Right lobe of liver (tissue), 6 donors: ENCODE data around the gene SVOPL. TPM values are rescaled to one million over a fixed set of nuclear protein-coding genes. Genes with fewer than 3 reads are reported as not detected.

Experiments used
- ATAC-seq, 4 donors: fragments of 200-7000 bp; cut with Tn5 transposase; one replicate each; pipeline ENCODE4 v1.9.1; 2020; ENCODE audit warnings: mild to moderate bottlenecking in 4 of 4, moderate library complexity in 4 of 4
- DNase-seq, 3 donors: peaks; one replicate each; pipeline ENCODE4 v3.0.0-alpha.2; 2020
- H3K27ac ChIP-seq, 3 donors: fragments of 200-600 bp; one replicate each; pipeline ENCODE4 v1.8.0; 2022
- H3K27me3 ChIP-seq, 2 donors: fragments of 200-600 bp; one replicate each; pipeline ENCODE4 v1.8.0; 2022
- H3K36me3 ChIP-seq, 4 donors: fragments of 200-600 bp; sonication (generic) in 1 of 4; one replicate each; pipeline versions ENCODE4 v1.5.1 to v1.8.0; 2017 to 2022; ENCODE audit warnings: control low read depth in 1 of 4
- H3K4me1 ChIP-seq, 4 donors: fragments of 200-600 bp; sonication (generic) in 1 of 4; one replicate each; pipeline versions ENCODE4 v1.5.1 to v1.8.0; 2017 to 2022; ENCODE audit warnings: control low read depth in 1 of 4
- H3K4me3 ChIP-seq, 3 donors: fragments of 200-600 bp; one replicate each; pipeline ENCODE4 v1.8.0; 2022
- H3K9me3 ChIP-seq, 4 donors: fragments of 200-600 bp; sonication (generic) in 1 of 4; one replicate each; pipeline versions ENCODE4 v1.5.1 to v1.8.0; 2017 to 2022; ENCODE audit warnings: control low read depth in 1 of 4
- POLR2A ChIP-seq: fragments of 450-650 bp; IDR thresholded peaks from one replicate; pipeline ENCODE4 v1.6.1; 2017; ENCODE audit warnings: antibody characterized with exemption, mild to moderate bottlenecking
- WGBS: methylation state at CpG from one replicate; pipeline ENCODE4 v1.1.6; 2018; ENCODE audit warnings: low coverage, low lambda C conversion rate; ENCODE audit not compliant: insufficient coverage; ENCODE audit errors: missing lambda C conversion rate; 5-methylcytosine and 5-hydroxymethylcytosine counted together
- intact Hi-C, 2 donors: fragments of 100-400 bp; cut with DNase I; formaldehyde crosslinking; loops; one replicate each; pipeline versions ENCODE4 v1.11.2 to v1.14.1; 2022
- total RNA-seq, 6 experiments: library from RNA; depleted of rRNA in 2 of 6; stranded (reverse); fragments of >200 nt in 2 of 6; fragmentation: NEBNext Ultra II Directional in 3 of 6; extraction: Animal tissue kit (Norgen Biotek cat#: 25700) in 3 of 6; gene quantifications; one replicate each; pipeline versions ENCODE4 v1.1.0 to v1.2.4, GENCODE V29; 2016 to 2023
- TF ChIP-seq, protein P1 (sequence below), 4 donors: fragments of 200-600 bp in 3 of 4; fragments of 450-650 bp in 1 of 4; IDR thresholded peaks; one replicate each; pipeline versions ENCODE4 v1.5.1 to v1.8.0; 2016 to 2022; ENCODE audit warnings: antibody characterized with exemption in 4 of 4, mild to moderate bottlenecking in 2 of 4
- donor health status: DM: no; HTN: yes; CAD: no.
- donor health status: DM: no; HTN: no; CAD: no.
- donor health status: DM: no; HTN: no; CAD: no.
- donor health status: DM: no; HTN: yes; CAD: no.
- donor health status: DM: no; HTN: yes; CAD: no.

Gene SVOPL
- total RNA-seq, 6 experiments from 2014 or later = not detected

DNA sequence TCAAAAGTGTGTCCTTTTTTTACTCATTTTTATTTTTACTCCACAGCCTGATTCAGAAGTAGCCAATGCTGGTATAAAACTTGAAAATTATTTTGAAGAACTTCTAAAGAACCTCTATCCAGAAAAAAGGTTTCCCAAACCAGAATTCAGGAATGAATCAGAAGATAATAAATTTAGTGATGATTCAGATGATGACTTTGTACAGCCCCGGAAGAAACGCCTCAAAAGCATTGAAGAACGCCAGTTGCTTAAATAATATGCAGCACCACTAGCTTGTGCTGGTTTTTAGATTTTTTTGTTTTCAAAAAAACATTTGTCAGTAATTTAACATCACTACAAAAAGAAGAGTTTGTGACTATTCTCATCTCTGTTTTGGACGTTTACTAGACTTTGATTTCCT is 116.5 kb downstream of the SVOPL start:
- ATAC-seq = no peak
- Histone ChIP-seq H3K27me3 (no peaks in the 10 kb centered on the region), H3K27ac (no peak overlapping the region), H3K9me3 (no peaks in the 10 kb centered on the region), H3K4me3 (no peak overlapping the region), H3K36me3 (peaks cover 0 to 48% (median 18%) of the 10 kb centered on the region in 4 donors), H3K4me1 (no peaks in the 10 kb centered on the region)
- no peak for DNase-seq
- WGBS = 76% methylated on average over 4 of the region's 4 CpGs
- intact Hi-C loops = no loop called here
- TF ChIP-seq, protein P1, sequence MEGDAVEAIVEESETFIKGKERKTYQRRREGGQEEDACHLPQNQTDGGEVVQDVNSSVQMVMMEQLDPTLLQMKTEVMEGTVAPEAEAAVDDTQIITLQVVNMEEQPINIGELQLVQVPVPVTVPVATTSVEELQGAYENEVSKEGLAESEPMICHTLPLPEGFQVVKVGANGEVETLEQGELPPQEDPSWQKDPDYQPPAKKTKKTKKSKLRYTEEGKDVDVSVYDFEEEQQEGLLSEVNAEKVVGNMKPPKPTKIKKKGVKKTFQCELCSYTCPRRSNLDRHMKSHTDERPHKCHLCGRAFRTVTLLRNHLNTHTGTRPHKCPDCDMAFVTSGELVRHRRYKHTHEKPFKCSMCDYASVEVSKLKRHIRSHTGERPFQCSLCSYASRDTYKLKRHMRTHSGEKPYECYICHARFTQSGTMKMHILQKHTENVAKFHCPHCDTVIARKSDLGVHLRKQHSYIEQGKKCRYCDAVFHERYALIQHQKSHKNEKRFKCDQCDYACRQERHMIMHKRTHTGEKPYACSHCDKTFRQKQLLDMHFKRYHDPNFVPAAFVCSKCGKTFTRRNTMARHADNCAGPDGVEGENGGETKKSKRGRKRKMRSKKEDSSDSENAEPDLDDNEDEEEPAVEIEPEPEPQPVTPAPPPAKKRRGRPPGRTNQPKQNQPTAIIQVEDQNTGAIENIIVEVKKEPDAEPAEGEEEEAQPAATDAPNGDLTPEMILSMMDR (IDR thresholded peaks at IDR 0.05) = no peak
- TF ChIP-seq POLR2A = no peak

DNA sequence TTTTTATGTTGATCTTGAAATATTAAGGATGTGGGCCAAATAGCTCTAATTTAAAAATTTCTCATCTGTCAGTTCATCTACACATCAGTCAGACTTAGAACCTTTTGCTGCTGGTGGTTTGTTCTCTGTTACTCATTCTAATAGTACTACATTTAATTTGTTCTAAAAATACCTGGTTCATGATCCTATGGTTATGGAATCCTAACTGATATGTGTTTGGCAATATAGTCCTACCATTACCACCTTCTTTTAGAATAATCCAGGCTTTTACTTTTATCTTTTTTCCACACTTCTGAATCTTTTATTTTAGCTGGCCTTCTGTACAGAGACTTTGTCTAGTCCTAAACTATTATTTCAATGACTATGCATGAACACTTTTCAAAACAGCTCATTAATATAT is 116.9 kb downstream of the SVOPL start:
- Histone ChIP-seq H3K4me3 (no peak overlapping the region), H3K27ac (no peak overlapping the region), H3K9me3 (no peaks in the 10 kb centered on the region), H3K4me1 (no peaks in the 10 kb centered on the region), H3K36me3 (peaks cover 0 to 52% (median 20%) of the 10 kb centered on the region in 4 donors), H3K27me3 (no peaks in the 10 kb centered on the region)
- ATAC-seq (no peak), DNase-seq (no peak)
- TF ChIP-seq, protein P1 (IDR thresholded peaks at IDR 0.05) = no peak
- no peak for TF ChIP-seq POLR2A
- intact Hi-C loops = no loop called here

DNA sequence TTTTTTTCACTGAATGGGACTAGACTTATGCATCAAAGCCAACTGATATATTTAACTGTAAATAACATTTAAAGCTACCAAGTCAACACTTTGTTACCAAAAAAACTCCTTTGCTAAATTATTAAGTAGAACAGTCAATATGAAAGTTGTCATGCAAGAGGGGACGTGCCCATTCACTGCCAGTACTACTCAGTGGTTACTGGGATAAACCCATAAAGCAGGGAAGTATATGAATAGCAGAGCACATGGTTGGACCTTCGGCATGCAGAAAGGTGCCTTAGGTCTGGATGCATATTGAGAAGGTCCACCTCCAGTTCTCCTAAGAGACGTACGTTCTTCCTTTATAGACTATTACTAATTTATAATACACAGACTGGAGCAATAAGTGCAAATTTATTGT is 120.1 kb downstream of the SVOPL start:
- WGBS = 88% methylated on average over 4 of the region's 4 CpGs
- no peaks in the 10 kb centered on the region for H3K27me3 ChIP-seq
- H3K4me1 ChIP-seq = no peaks in the 10 kb centered on the region
- DNase-seq (no peak), ATAC-seq (no peak)
- no peaks in the 10 kb centered on the region for H3K9me3 ChIP-seq
- TF ChIP-seq, protein P1 (IDR thresholded peaks at IDR 0.05) = no peak
- TF ChIP-seq POLR2A = no peak
- no peak overlapping the region for H3K27ac ChIP-seq
- intact Hi-C loops = no loop called here
- peaks cover 0 to 66% (median 25%) of the 10 kb centered on the region in 4 donors for H3K36me3 ChIP-seq
- no peak overlapping the region for H3K4me3 ChIP-seq

DNA sequence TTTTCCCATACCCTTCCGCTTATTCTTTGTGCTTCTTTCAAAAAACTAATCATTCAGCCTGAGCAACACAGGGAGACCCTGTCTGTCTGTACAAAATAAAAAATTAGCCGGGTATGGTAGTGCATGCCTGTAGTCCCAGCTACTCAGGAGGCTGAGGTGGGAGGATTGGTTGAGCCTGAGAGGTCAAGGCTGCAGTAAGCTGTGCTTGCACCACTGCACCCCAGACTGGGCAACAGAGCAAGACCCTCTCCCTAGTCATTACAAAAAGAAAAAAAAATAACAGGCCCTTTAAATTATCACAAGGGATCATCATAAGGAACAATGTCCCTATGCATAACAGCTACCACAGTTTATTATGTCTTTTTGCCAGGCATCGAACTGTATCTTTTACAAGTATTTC is 121.5 kb downstream of the SVOPL start:
- Histone ChIP-seq H3K4me1 (no peaks in the 10 kb centered on the region), H3K27me3 (no peaks in the 10 kb centered on the region), H3K27ac (no peak overlapping the region), H3K9me3 (no peaks in the 10 kb centered on the region), H3K36me3 (peaks cover 0 to 57% (median 19%) of the 10 kb centered on the region in 4 donors), H3K4me3 (no peak overlapping the region)
- ATAC-seq (no peak), DNase-seq (no peak)
- TF ChIP-seq POLR2A = no peak
- TF ChIP-seq, protein P1 (IDR thresholded peaks at IDR 0.05) = no peak
- 100% methylated on average over 3 of the region's 3 CpGs for WGBS
- intact Hi-C loops = no loop called here

- intact Hi-C loops = no loop called here
- TF ChIP-seq, protein P1 (IDR thresholded peaks at IDR 0.05) = no peak
- no peak for TF ChIP-seq POLR2A
- H3K4me1 ChIP-seq = no peaks in the 10 kb centered on the region
- DNase-seq (no peak), ATAC-seq (no peak)
- no peaks in the 10 kb centered on the region for H3K27me3 ChIP-seq
- no peak overlapping the region for H3K4me3 ChIP-seq
- no CpG with 5 or more reads among the region's 1 CpG for WGBS
- H3K36me3 ChIP-seq = peaks cover 0 to 52% (median 18%) of the 10 kb centered on the region in 4 donors
- no peaks in the 10 kb centered on the region for H3K9me3 ChIP-seq
- H3K27ac ChIP-seq = no peak overlapping the region
Measured at GRCh38 chr7:138579136-138579535, 122.0 kb downstream of the SVOPL start.
